Mesangial cell (primary cell): ENCODE results near the gene SERPINB11. TPM values are rescaled to one million over a fixed set of nuclear protein-coding genes. Genes with fewer than 3 reads are reported as not detected.

Experiments
- total RNA-seq: library from RNA; depleted of rRNA; stranded (reverse); fragments of >200 nt; gene quantifications from 2 replicates; pipeline ENCODE4 v1.2.3, GENCODE V29; 2015

Gene SERPINB11, protein sequence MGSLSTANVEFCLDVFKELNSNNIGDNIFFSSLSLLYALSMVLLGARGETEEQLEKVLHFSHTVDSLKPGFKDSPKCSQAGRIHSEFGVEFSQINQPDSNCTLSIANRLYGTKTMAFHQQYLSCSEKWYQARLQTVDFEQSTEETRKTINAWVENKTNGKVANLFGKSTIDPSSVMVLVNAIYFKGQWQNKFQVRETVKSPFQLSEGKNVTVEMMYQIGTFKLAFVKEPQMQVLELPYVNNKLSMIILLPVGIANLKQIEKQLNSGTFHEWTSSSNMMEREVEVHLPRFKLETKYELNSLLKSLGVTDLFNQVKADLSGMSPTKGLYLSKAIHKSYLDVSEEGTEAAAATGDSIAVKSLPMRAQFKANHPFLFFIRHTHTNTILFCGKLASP
- not detected in 2 replicates for total RNA-seq

DNA sequence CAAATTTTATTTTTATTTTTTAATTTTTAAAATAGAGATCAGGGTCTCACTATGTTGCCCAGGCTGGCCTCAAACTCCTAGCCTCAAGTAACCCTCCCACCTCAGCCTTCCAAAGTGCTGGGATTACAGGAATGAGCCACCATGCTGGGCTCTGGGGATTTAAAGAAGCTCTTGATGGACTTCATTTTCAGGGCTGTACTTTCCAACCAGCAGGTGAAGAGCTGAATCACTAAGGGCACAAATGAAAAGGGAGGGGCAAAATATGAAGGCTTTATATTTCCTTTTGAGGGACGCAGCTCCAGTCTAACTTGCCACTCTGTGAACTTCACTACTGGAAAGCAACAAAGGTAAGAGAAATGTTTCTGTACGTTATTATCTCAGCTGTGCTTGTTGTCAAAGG, at the start of gene SERPINB11:
TSS of gene SERPINB11 (plus strand) at position 301 of the 400 bp plus-strand sequence. CDS start 7,234 bp downstream, outside the sequence.

DNA sequence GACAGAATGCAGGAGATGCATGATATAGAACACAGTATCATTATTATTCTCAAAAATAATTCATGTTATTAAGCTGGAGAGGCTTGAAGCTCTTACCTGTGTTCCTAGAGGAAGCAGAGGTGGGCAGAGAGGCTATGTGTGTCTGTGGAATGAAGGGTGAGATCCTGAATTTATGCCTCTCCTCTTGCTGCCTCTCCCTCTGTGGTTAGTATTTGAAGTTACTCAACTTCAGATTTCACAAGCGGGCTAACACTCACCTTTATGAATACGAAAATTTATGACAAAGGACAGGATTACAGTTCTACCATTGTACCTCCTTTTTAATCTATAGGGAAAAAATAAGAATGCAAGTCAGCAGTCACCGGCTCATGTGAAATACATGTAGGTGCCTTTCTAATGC, 41.0 kb upstream of the SERPINB11 start, which contains the start of gene SERPINB3:
TSS of gene SERPINB3 (minus strand) at position 144 of the 400 bp plus-strand sequence. CDS start 677 bp downstream, outside the sequence.

Other genes starting within 250 kb of the SERPINB11 start
- 0.13 TPM in 1 of 2 replicates, not detected in the other for gene SERPINB5, start 226.0 kb upstream of the SERPINB11 start, total RNA-seq
- not detected in 2 replicates for gene SERPINB12, start 160.6 kb upstream of the SERPINB11 start, total RNA-seq
- gene SERPINB13, start 115.6 kb upstream of the SERPINB11 start, total RNA-seq = not detected in 2 replicates
- not detected in 2 replicates for gene SERPINB4, start 58.7 kb upstream of the SERPINB11 start, total RNA-seq
- gene SERPINB3, start 41.1 kb upstream of the SERPINB11 start, total RNA-seq = not detected in 2 replicates
- gene SERPINB7, start 72.5 kb downstream of the SERPINB11 start, total RNA-seq = 4.4 TPM in 1 of 2 replicates, not detected in the other
- 0.49 TPM in 1 of 2 replicates, not detected in the other for gene SERPINB2, start 184.7 kb downstream of the SERPINB11 start, total RNA-seq
- not detected in 2 replicates for gene SERPINB10, start 205.0 kb downstream of the SERPINB11 start, total RNA-seq
- gene HMSD, start 246.3 kb downstream of the SERPINB11 start, total RNA-seq = 0.49 and 0.51 TPM in 2 replicates